Measurements from ENCODE around the gene KRT6A. TPM values are rescaled to one million over a fixed set of nuclear protein-coding genes. Genes with fewer than 3 reads are reported as not detected.

Gene KRT6A
- total and polyA plus RNA-seq, 2 donors (not counting 1 experiment from before 2014, with no cell fraction given) = not detected

DNA sequence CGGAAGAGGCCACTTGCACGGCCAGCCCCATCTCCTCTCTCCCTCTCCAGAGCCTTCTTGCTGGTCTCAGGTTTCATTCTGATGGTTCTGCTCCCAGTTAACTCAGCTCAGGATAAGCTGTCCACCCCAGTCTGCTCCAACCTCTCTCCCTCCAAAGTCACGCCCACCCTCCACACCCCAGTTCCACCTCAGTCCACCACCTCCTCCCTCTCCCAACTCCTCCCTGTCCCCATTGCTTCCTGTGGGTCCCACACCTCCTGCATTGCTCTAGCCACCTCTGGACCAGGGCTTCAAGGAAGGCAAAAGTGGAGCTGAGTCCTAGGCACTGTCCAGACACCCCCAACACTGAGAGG is 46.7 kb upstream of the KRT6A start:
- 87% methylated on average over 3 of the region's 3 CpGs for WGBS (ENCODE audit: insufficient coverage)
- CTCF ChIA-PET = no interaction called here
- H3K79me2 ChIP-seq (ENCODE audit: control insufficient read depth, insufficient read depth, low read length) = no peaks in the 10 kb centered on the region
- H3K9ac ChIP-seq (ENCODE audit: low read length) = no peak overlapping the region
- no peaks in the 10 kb centered on the region for H3K36me3 ChIP-seq (replicated peaks in 1 of 2; ENCODE audit: control extremely low read depth in 1 of 2, control insufficient read depth in 1 of 2, extremely low read depth in 1 of 2, insufficient read depth in 2 of 2, low read length in 1 of 2)
- peaks cover 0 to 5% (median 0%) of the 10 kb centered on the region in 4 experiments for H3K27me3 ChIP-seq (replicated peaks in 1 of 4; ENCODE audit: control extremely low read depth in 1 of 4, control insufficient read depth in 3 of 4, insufficient read depth in 4 of 4, low read length in 3 of 4)
- DNase-seq (no peak), ATAC-seq (ENCODE audit: low read depth) (no peak)
- no peaks in the 10 kb centered on the region for H3K4me1 ChIP-seq (ENCODE audit: control insufficient read depth in 2 of 2, insufficient read depth in 2 of 2, low read length in 2 of 2)
- POLR2A ChIA-PET = no interaction called here
- TF ChIP-seq EZH2 (IDR thresholded peaks at IDR 0.05; ENCODE audit: borderline replicate concordance, insufficient read depth, low read depth, low read length, poor library complexity, severe bottlenecking) = no peak
- TF ChIP-seq, protein P1, sequence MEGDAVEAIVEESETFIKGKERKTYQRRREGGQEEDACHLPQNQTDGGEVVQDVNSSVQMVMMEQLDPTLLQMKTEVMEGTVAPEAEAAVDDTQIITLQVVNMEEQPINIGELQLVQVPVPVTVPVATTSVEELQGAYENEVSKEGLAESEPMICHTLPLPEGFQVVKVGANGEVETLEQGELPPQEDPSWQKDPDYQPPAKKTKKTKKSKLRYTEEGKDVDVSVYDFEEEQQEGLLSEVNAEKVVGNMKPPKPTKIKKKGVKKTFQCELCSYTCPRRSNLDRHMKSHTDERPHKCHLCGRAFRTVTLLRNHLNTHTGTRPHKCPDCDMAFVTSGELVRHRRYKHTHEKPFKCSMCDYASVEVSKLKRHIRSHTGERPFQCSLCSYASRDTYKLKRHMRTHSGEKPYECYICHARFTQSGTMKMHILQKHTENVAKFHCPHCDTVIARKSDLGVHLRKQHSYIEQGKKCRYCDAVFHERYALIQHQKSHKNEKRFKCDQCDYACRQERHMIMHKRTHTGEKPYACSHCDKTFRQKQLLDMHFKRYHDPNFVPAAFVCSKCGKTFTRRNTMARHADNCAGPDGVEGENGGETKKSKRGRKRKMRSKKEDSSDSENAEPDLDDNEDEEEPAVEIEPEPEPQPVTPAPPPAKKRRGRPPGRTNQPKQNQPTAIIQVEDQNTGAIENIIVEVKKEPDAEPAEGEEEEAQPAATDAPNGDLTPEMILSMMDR (IDR thresholded peaks at IDR 0.05) = no peak
- Mint-ChIP-seq H3K27ac (no peak overlapping the region), H3K4me1 (no peaks in the 10 kb centered on the region), H3K4me3 (no peak overlapping the region), H3K27me3 (peaks cover 11% of the 10 kb centered on the region), H3K9me3 (ENCODE audit: insufficient read depth) (no peaks in the 10 kb centered on the region)
- H2AFZ ChIP-seq (ENCODE audit: insufficient read depth, low read depth, low read length, poor library complexity, severe bottlenecking) = no peak overlapping the region
- intact Hi-C loops (cut with micrococcal nuclease) = no loop called here
- no peak overlapping the region for H3K4me3 ChIP-seq (ENCODE audit: control extremely low read depth in 1 of 5, extremely low read depth in 1 of 5, insufficient read depth in 1 of 5, low read depth in 2 of 5, low read length in 4 of 5)
- peaks cover 0 to 6% (median 0%) of the 10 kb centered on the region in 3 donors for H3K9me3 ChIP-seq (ENCODE audit: control extremely low read depth in 1 of 3, control insufficient read depth in 2 of 3, insufficient read depth in 1 of 3, low read length in 2 of 3)
- H4K20me1 ChIP-seq (ENCODE audit: control insufficient read depth, insufficient read depth, low read length, poor library complexity, severe bottlenecking) = no peaks in the 10 kb centered on the region
- no peak overlapping the region for H3K27ac ChIP-seq (ENCODE audit: low read length in 2 of 2)
- no peak overlapping the region for H3K4me2 ChIP-seq (replicated peaks; ENCODE audit: low read depth, low read length, poor library complexity, severe bottlenecking)

DNA sequence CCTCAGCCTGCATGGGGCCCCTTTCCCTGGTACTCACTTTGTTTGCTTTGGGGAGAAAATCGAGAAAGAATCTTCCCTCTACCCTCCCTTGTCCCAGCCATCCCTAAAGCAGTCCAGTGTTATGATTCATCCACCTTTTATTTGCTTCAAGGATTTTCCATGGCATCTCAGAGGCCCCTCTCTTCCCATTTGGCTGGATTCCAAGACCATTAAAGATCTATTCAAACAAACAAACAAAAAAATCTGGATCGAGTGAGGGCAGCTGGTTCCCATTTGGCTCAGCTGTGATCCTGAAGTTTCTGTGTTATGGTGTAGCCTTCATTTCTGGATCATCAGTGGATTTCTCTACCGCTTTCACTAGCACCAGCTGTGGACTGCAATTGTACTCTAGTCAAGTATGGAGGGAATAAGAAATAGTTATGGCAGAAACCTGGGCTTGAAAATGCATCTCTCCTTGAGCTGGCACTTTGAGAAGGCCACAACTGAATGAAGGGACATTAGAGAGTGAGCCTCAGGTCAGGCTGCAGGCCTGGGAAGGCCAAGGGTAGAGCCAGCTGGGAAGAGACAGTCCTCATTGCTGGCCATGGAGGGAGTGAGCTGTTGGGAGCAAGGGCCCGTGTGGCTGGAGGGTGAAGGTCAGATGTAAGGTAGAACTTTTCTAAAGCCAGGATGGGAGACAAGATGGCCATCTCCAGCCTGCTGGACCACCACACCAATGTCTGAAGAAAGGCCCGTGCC is 46.2 kb upstream of the KRT6A start:
- ATAC-seq (ENCODE audit: low read depth) (no peak), DNase-seq (no peak)
- Mint-ChIP-seq H3K27me3 (peaks cover 10% of the 10 kb centered on the region), H3K27ac (no peak overlapping the region), H3K9me3 (ENCODE audit: insufficient read depth) (no peaks in the 10 kb centered on the region), H3K4me1 (no peaks in the 10 kb centered on the region), H3K4me3 (no peak overlapping the region)
- TF ChIP-seq, protein P1 (IDR thresholded peaks at IDR 0.05) = no peak
- TF ChIP-seq EZH2 (IDR thresholded peaks at IDR 0.05; ENCODE audit: borderline replicate concordance, insufficient read depth, low read depth, low read length, poor library complexity, severe bottlenecking) = no peak
- no peaks in the 10 kb centered on the region for H3K4me1 ChIP-seq (ENCODE audit: control insufficient read depth in 2 of 2, insufficient read depth in 2 of 2, low read length in 2 of 2)
- no peak overlapping the region for H3K4me2 ChIP-seq (replicated peaks; ENCODE audit: low read depth, low read length, poor library complexity, severe bottlenecking)
- H3K27me3 ChIP-seq (replicated peaks in 1 of 4; ENCODE audit: control extremely low read depth in 1 of 4, control insufficient read depth in 3 of 4, insufficient read depth in 4 of 4, low read length in 3 of 4) = peaks cover 0 to 5% (median 0%) of the 10 kb centered on the region in 4 experiments
- WGBS (ENCODE audit: insufficient coverage) = 89% methylated on average over 4 of the region's 5 CpGs
- no peak overlapping the region for H3K9ac ChIP-seq (ENCODE audit: low read length)
- intact Hi-C loops (cut with micrococcal nuclease) = no loop called here
- peaks cover 0 to 6% (median 0%) of the 10 kb centered on the region in 3 donors for H3K9me3 ChIP-seq (ENCODE audit: control extremely low read depth in 1 of 3, control insufficient read depth in 2 of 3, insufficient read depth in 1 of 3, low read length in 2 of 3)
- no peaks in the 10 kb centered on the region for H4K20me1 ChIP-seq (ENCODE audit: control insufficient read depth, insufficient read depth, low read length, poor library complexity, severe bottlenecking)
- H3K79me2 ChIP-seq (ENCODE audit: control insufficient read depth, insufficient read depth, low read length) = no peaks in the 10 kb centered on the region
- no peak overlapping the region for H2AFZ ChIP-seq (ENCODE audit: insufficient read depth, low read depth, low read length, poor library complexity, severe bottlenecking)
- H3K27ac ChIP-seq (ENCODE audit: low read length in 2 of 2) = no peak overlapping the region
- no peak overlapping the region for H3K4me3 ChIP-seq (ENCODE audit: control extremely low read depth in 1 of 5, extremely low read depth in 1 of 5, insufficient read depth in 1 of 5, low read depth in 2 of 5, low read length in 4 of 5)
- ChIA-PET POLR2A (no interaction called here), CTCF (no interaction called here)
- H3K36me3 ChIP-seq (replicated peaks in 1 of 2; ENCODE audit: control extremely low read depth in 1 of 2, control insufficient read depth in 1 of 2, extremely low read depth in 1 of 2, insufficient read depth in 2 of 2, low read length in 1 of 2) = no peaks in the 10 kb centered on the region

All from B cell (primary cell).